ENCODE measurements around the gene RGPD5.
"Not testable (repeated sequence)": the region's sequence is repeated elsewhere in the genome, so short reads cannot be mapped to it uniquely, and the experiment has no call there.

Gene RGPD5

DNA sequence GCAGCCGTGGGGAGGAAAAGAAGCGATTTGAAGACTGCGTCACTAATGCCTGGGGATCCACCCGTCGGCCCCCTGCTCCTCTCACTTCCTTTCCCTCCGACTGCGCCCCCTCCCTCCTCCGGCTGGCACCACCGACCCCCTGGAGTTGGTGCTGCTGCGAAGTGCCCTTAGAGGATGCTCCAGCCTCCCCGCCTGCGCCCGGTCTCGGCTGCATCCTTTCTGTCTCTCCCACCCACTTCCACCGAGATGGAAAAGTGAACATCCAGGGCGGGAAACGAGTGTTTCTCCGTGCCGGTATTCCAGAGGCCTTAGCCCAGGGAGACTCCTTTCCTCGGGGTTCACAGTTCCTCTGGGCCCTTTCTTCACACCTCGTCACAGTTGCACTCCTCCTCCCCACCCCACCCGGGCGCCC, 33.1 kb upstream of the RGPD5 start:
- H3K9me3 ChIP-seq (ENCODE audit: control insufficient read depth, low read length); H2AFZ ChIP-seq (ENCODE audit: low read depth, low read length); H2BK120ac ChIP-seq (ENCODE audit: low read depth, low read length); H2BK12ac ChIP-seq (ENCODE audit: low read length in 2 of 2); H3K4me2 ChIP-seq (ENCODE audit: low read length, poor library complexity, severe bottlenecking); H3K4me1 ChIP-seq (ENCODE audit: control insufficient read depth, insufficient read depth, low read depth, low read length); H4K8ac ChIP-seq (ENCODE audit: low read length); H3K4ac ChIP-seq (ENCODE audit: low read depth in 1 of 2, low read length in 2 of 2); H2AK5ac ChIP-seq (ENCODE audit: low read length, severe bottlenecking); H3K79me1 ChIP-seq (replicated peaks; ENCODE audit: low read length, poor library complexity, severe bottlenecking); H4K91ac ChIP-seq (ENCODE audit: low read length); H2BK5ac ChIP-seq (ENCODE audit: low read depth, low read length, poor library complexity, severe bottlenecking); H3K18ac ChIP-seq (ENCODE audit: low read depth in 1 of 2, low read length in 2 of 2); H3K9ac ChIP-seq (ENCODE audit: low read length); H2BK15ac ChIP-seq (ENCODE audit: low read depth, poor library complexity, severe bottlenecking); H3K4me3 ChIP-seq (ENCODE audit: insufficient read depth in 1 of 2, low read depth in 1 of 2, low read length in 2 of 2); H3K27ac ChIP-seq (ENCODE audit: low read length, poor library complexity, severe bottlenecking); H3K27me3 ChIP-seq (ENCODE audit: control insufficient read depth in 1 of 2, insufficient read depth in 1 of 2, low read length in 2 of 2); H3K14ac ChIP-seq (ENCODE audit: low read length in 2 of 2); H3K23ac ChIP-seq (ENCODE audit: low read length in 2 of 2); H3K36me3 ChIP-seq (ENCODE audit: control insufficient read depth in 1 of 2, insufficient read depth in 2 of 2, low read depth in 1 of 2, low read length in 2 of 2); DNase-seq: not testable (repeated sequence)
- no CpG with 5 or more reads among the region's 23 CpGs for WGBS

DNA sequence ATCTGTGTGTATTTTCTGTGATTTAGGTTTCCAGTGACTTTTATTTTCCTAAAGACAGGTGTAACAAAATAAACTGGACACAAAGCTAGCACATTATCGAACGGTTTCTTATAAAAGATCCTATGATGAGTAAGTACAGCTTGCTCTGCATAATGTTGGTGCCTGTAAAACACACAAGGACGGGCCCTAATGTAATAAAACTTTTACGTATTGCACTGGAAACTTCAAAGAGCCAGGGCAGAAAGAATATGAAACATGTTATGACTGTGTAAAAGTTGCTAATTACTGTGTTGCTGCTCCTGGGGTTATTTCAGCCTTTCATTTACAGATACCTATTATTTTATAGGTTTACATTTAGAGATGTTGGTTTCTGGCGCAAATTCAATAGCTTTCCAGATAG, 32.1 kb upstream of the RGPD5 start:
- not testable (repeated sequence) for H2BK120ac ChIP-seq (ENCODE audit: low read depth, low read length); H3K9me3 ChIP-seq (ENCODE audit: control insufficient read depth, low read length); H3K9ac ChIP-seq (ENCODE audit: low read length); H3K4me3 ChIP-seq (ENCODE audit: insufficient read depth in 1 of 2, low read depth in 1 of 2, low read length in 2 of 2); H3K79me1 ChIP-seq (replicated peaks; ENCODE audit: low read length, poor library complexity, severe bottlenecking); H3K23ac ChIP-seq (ENCODE audit: low read length in 2 of 2); H2BK5ac ChIP-seq (ENCODE audit: low read depth, low read length, poor library complexity, severe bottlenecking); H2BK12ac ChIP-seq (ENCODE audit: low read length in 2 of 2); H3K27ac ChIP-seq (ENCODE audit: low read length, poor library complexity, severe bottlenecking); H3K14ac ChIP-seq (ENCODE audit: low read length in 2 of 2); H4K91ac ChIP-seq (ENCODE audit: low read length); H3K4ac ChIP-seq (ENCODE audit: low read depth in 1 of 2, low read length in 2 of 2); H3K4me1 ChIP-seq (ENCODE audit: control insufficient read depth, insufficient read depth, low read depth, low read length); H3K18ac ChIP-seq (ENCODE audit: low read depth in 1 of 2, low read length in 2 of 2); H2BK15ac ChIP-seq (ENCODE audit: low read depth, poor library complexity, severe bottlenecking); H2AK5ac ChIP-seq (ENCODE audit: low read length, severe bottlenecking); H3K4me2 ChIP-seq (ENCODE audit: low read length, poor library complexity, severe bottlenecking); H4K8ac ChIP-seq (ENCODE audit: low read length); H3K27me3 ChIP-seq (ENCODE audit: control insufficient read depth in 1 of 2, insufficient read depth in 1 of 2, low read length in 2 of 2); DNase-seq; H2AFZ ChIP-seq (ENCODE audit: low read depth, low read length); H3K36me3 ChIP-seq (ENCODE audit: control insufficient read depth in 1 of 2, insufficient read depth in 2 of 2, low read depth in 1 of 2, low read length in 2 of 2)
- 100% methylated on average over 1 of the region's 5 CpGs for WGBS

DNA sequence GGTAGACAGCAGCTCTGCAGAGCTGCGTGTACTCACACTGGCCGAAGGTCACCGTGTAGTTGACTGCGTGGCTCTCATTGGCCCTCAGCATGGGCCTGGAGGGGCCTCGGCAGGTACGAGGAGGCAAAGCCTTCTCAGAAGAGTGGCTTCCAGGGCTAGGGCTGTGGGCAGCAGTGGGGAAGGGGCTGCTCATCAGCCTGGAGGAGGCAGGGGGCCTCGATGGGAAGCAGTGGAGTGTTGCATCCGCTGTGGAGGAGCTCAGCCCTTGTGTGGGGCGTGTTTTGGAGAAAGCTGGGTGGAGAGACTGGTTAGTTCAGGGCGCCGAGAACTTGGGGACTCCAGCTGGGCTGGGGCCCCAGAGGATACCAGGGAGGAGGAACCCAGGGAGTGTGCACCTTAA, 28.0 kb upstream of the RGPD5 start:
- not testable (repeated sequence) for H3K14ac ChIP-seq (ENCODE audit: low read length in 2 of 2); H2BK5ac ChIP-seq (ENCODE audit: low read depth, low read length, poor library complexity, severe bottlenecking); H2BK15ac ChIP-seq (ENCODE audit: low read depth, poor library complexity, severe bottlenecking); H2AK5ac ChIP-seq (ENCODE audit: low read length, severe bottlenecking); H2BK12ac ChIP-seq (ENCODE audit: low read length in 2 of 2); H3K27ac ChIP-seq (ENCODE audit: low read length, poor library complexity, severe bottlenecking); H4K8ac ChIP-seq (ENCODE audit: low read length); H3K36me3 ChIP-seq (ENCODE audit: control insufficient read depth in 1 of 2, insufficient read depth in 2 of 2, low read depth in 1 of 2, low read length in 2 of 2); H3K4me1 ChIP-seq (ENCODE audit: control insufficient read depth, insufficient read depth, low read depth, low read length); H3K9ac ChIP-seq (ENCODE audit: low read length); H3K4ac ChIP-seq (ENCODE audit: low read depth in 1 of 2, low read length in 2 of 2); H4K91ac ChIP-seq (ENCODE audit: low read length); H3K18ac ChIP-seq (ENCODE audit: low read depth in 1 of 2, low read length in 2 of 2); H2BK120ac ChIP-seq (ENCODE audit: low read depth, low read length); H3K27me3 ChIP-seq (ENCODE audit: control insufficient read depth in 1 of 2, insufficient read depth in 1 of 2, low read length in 2 of 2); H3K79me1 ChIP-seq (replicated peaks; ENCODE audit: low read length, poor library complexity, severe bottlenecking); H3K4me3 ChIP-seq (ENCODE audit: insufficient read depth in 1 of 2, low read depth in 1 of 2, low read length in 2 of 2); H3K4me2 ChIP-seq (ENCODE audit: low read length, poor library complexity, severe bottlenecking); DNase-seq; H3K9me3 ChIP-seq (ENCODE audit: control insufficient read depth, low read length); H2AFZ ChIP-seq (ENCODE audit: low read depth, low read length); H3K23ac ChIP-seq (ENCODE audit: low read length in 2 of 2)
- 13% methylated on average over 1 of the region's 11 CpGs for WGBS

DNA sequence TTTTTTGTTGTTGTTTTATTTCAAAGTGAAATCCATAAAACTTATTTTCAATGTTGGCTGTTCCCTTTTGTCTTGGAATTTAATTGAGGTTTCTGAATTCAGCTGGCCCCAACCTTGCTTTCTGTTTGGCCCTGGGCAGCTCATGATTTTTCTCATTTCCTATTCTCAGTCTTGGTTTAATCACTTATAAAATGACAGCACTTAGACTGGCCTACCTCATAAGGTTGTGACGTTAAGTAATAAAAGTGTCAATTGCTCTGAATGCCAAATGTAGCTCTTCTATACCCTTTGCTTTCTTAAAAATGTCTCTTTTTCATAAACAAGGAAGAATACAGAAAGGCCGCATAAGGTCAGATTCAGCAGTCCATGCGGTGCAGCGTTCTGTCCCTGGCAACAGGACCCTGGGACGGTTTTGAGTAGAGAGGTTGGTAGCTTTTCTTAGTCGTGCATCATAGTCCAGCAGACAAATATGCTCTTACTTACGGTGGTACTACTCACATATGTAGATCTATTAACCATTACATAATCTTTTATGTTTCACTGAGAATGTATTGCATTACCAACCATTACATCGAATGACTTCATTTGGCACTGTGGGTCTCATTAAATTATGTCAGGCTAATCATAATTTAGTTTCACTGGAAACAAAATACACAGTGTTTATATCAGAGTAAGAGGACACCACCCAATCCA, 27.1 kb upstream of the RGPD5 start:
- not testable (repeated sequence) for H2BK15ac ChIP-seq (ENCODE audit: low read depth, poor library complexity, severe bottlenecking); H2BK5ac ChIP-seq (ENCODE audit: low read depth, low read length, poor library complexity, severe bottlenecking); H3K18ac ChIP-seq (ENCODE audit: low read depth in 1 of 2, low read length in 2 of 2); H3K36me3 ChIP-seq (ENCODE audit: control insufficient read depth in 1 of 2, insufficient read depth in 2 of 2, low read depth in 1 of 2, low read length in 2 of 2); H3K14ac ChIP-seq (ENCODE audit: low read length in 2 of 2); H2AK5ac ChIP-seq (ENCODE audit: low read length, severe bottlenecking); H3K4ac ChIP-seq (ENCODE audit: low read depth in 1 of 2, low read length in 2 of 2); H2BK12ac ChIP-seq (ENCODE audit: low read length in 2 of 2); H3K27ac ChIP-seq (ENCODE audit: low read length, poor library complexity, severe bottlenecking); H2AFZ ChIP-seq (ENCODE audit: low read depth, low read length); H3K4me2 ChIP-seq (ENCODE audit: low read length, poor library complexity, severe bottlenecking); H4K91ac ChIP-seq (ENCODE audit: low read length); H3K27me3 ChIP-seq (ENCODE audit: control insufficient read depth in 1 of 2, insufficient read depth in 1 of 2, low read length in 2 of 2); H3K9me3 ChIP-seq (ENCODE audit: control insufficient read depth, low read length); H3K23ac ChIP-seq (ENCODE audit: low read length in 2 of 2); H3K9ac ChIP-seq (ENCODE audit: low read length); H4K8ac ChIP-seq (ENCODE audit: low read length); H2BK120ac ChIP-seq (ENCODE audit: low read depth, low read length); DNase-seq; H3K4me1 ChIP-seq (ENCODE audit: control insufficient read depth, insufficient read depth, low read depth, low read length); H3K79me1 ChIP-seq (replicated peaks; ENCODE audit: low read length, poor library complexity, severe bottlenecking); H3K4me3 ChIP-seq (ENCODE audit: insufficient read depth in 1 of 2, low read depth in 1 of 2, low read length in 2 of 2)
- WGBS = no CpG with 5 or more reads among the region's 8 CpGs

Measured in mesenchymal stem cell (in vitro differentiated cells and primary cell).